8988T (cell line): ENCODE data around the gene METTL25B.

Source experiments
- DNase-seq: peaks from one replicate; pipeline ENCODE4 v3.0.0; 2011

Gene METTL25B

DNA sequence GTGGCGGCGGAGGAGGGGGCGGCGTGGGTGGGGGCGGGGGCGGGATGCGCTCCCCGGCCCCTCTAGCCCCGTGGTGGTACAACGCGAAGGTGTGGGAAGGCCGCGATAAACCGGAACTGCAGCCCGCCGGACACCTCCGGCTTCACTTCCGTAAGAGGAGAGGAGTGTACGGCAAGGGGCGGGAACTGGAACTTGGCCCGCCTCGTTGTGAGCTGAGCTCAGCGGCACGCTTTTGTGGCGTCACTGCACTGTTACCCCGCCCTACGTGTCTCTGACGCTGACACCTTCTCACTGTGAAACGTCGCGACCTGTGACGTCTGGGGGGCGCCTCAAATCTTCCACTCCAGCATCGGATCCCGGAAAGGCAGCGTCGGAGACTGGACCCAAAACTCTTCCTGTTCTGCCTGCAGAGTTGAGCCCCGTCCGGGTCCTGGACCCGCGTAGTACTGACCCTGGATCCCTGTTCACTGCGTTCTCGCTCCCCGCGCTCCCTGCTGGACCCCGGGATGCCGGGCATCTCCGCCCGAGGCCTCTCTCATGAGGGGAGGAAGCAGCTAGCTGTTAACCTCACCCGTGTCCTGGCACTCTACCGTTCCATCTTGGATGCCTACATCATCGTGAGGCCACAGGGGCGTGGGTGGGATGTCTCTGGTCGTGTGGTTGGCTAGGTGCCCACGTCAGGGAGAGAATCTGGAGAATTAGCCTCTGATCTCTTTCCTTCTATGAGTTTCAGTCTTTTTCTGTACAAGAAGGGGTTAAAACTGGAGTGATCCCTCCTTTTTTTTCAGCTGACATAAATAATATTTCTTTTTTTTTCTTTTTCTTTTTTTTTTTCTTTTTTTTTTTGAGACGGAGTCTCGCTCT is 562 bp downstream of the METTL25B start, which contains the start of gene ISG20L2:
TSS of gene ISG20L2 (minus strand) at position 168 of the 864 bp plus-strand sequence. CDS start 1,114 bp downstream, outside the sequence.
- DNase-seq, result peak; percentile 65

GRCh38 chr1:156733989-156734584 is 5.8 kb downstream of the METTL25B start:
- DNase-seq, result no peak

GRCh38 chr1:156738407-156738806 is 10.1 kb downstream of the METTL25B start:
- no peak for DNase-seq

- no peak for DNase-seq
Observed at GRCh38 chr1:156738916-156739315, 10.6 kb downstream of the METTL25B start.

DNA sequence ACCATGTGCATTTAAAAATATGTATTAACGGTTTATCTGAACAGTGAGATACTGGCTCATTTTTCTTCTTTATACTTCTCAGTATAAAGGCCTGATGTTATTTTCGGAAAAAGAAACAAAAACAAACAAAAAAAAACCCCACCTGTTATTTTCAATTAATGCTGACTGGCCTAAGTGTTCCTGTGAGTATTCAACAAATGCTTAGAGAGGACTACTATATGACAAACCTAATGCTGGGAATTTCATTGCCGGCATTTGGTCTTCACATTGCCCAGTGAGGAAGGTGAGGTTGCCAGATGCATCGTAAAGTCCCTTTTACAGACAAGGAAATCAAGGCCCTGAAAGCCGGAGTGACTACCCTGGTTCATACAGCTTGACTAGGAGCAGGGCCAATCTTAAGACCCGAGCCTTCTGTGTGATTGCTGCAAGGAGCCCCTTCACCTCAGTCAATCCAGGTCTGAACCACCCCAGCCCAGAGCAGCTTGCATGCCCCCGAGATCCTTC is 12.0 kb downstream of the METTL25B start:
- DNase-seq, result no peak

- peak; percentile 79 for DNase-seq
Observed at GRCh38 chr1:156740741-156741480, 12.6 kb downstream of the METTL25B start, which contains the start of gene MRPL24. Gene MRPL24, minus strand, starts transcription at chr1:156741088. Its CDS starts 2,384 bp downstream, at chr1:156738704.

DNA sequence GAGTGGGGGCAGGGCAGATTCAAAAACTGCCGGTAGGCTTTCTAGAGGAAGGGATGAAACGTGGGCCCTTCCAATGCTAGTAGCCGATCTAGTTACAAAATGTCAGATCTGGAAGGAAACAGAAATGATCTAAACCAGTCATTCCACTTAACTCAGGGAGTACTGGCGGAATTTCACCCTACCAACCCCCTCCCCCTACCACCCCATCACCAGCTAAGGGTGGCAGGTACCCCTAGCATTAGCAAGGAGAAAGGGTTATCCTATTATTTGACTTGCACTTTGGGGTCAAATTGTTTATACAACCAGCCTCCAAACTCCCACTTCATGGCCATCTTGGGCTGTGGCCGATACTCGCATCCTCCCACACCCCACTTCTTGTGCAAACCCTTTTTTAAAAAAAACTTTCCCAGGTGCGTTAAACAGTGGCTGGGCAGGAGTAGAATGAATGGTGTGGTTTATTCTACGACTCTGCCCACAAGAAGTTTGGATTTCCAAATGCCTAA is 13.3 kb downstream of the METTL25B start:
- DNase-seq, result no peak

- no peak for DNase-seq
Observed at GRCh38 chr1:156742017-156742416, 13.7 kb downstream of the METTL25B start.

GRCh38 chr1:156742801-156743200 is 14.5 kb downstream of the METTL25B start:
- DNase-seq, result no peak

- DNase-seq, result no peak
Observed at GRCh38 chr1:156743367-156744302, 15.4 kb downstream of the METTL25B start.

DNA sequence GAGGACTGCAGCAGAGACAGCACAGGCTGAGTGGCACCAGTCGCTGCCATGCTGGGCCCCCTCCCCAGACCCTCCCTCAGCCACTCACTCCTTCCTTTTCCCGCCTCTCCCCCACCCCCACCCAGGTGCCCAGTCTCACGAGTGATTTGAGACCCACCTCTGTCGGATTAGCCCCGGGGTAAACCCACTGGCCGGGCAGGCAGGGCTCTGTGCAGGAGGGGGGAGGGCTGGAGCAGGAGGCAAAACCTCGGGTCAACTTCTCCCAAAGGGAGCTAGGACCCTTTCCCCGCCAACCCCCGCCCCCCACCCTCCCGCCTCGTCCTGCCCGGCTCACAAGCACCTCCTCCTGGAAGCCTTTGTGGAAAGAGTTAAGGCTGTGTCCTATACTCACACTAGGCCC is 16.1 kb downstream of the METTL25B start:
- no peak for DNase-seq

- no peak for DNase-seq
Observed at GRCh38 chr1:156744786-156745419, 16.6 kb downstream of the METTL25B start.

DNA sequence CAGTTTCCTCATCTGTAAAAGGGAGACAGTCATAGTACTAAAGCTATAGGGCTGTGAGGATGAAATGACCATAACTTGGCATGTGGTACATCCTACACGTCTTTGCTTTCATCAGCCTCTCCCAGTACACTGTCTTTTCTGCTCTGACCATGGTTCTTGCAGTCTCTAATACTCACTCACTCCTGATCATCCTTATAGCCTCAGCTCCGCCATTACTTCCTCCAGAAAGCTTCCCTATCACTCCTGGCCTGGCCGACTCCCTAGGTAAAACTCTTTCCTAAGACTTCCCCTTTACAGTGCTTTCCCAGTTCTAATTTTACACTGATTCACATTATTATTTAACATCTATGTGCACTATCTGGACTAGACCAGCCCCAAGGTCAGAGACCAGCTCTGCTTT is 17.6 kb downstream of the METTL25B start:
- DNase-seq, result no peak

DNA sequence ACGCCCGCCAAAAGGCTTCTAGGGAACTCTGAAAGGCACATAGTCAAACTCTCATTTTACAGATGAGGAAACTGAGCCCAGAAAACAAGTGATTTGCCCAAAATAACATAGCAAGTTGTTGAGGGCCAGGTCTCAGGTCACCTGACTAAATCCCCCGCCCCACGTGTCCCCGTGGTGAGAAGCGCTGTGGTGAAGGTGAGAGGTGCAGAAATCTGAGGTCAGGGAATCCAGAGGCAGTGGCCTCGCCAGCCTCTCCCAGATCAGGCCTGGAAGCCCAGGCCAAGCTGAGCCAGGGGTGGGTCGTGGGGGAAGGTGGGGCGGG is 18.1 kb downstream of the METTL25B start:
- DNase-seq, result no peak

DNA sequence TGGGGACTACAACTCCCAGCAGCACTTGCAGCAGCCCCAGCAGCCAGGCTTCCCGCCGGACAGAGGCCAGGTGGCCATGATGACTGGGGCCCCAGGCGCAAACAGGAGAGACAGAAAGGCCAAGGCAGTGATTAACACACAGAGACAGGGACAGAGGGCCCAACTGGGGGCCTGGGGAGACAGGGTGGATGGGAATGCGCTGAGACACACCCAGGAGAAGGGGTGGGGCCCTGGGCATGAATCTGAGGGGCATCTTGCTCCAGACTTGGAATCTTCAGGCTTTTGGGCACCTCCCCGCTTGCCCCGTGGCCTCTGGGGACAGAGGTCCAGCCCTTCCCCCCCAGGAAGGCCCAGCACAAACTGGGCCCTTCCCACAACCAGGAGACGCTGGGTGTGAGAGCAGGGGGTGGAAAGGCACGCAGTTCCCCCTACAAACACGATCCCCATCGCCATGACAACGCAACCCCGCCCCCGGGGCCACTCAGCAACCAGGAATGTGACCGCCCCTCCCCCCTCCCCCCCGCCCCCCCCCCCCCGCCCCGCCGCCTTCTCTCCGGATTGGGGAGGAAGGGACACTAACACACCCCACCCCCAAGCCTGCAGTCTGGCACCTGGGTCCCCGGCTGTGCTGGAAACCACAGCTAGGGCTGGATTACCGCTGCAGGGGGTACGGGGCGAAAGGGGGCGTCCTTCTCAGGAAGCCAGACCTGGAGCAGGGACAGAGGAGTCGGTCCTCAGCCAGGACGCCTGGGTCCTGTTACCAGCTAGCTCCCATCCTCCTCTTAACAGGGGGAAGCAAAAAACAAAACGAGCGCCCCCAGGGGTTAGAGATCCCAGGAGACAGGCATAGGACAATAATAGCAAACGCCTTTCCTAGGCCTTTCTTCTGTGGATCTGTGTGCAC is 18.7 kb downstream of the METTL25B start:
- DNase-seq, result peak; percentile 78

GRCh38 chr1:156747742-156748669 is 19.7 kb downstream of the METTL25B start:
- DNase-seq, result no peak

DNA sequence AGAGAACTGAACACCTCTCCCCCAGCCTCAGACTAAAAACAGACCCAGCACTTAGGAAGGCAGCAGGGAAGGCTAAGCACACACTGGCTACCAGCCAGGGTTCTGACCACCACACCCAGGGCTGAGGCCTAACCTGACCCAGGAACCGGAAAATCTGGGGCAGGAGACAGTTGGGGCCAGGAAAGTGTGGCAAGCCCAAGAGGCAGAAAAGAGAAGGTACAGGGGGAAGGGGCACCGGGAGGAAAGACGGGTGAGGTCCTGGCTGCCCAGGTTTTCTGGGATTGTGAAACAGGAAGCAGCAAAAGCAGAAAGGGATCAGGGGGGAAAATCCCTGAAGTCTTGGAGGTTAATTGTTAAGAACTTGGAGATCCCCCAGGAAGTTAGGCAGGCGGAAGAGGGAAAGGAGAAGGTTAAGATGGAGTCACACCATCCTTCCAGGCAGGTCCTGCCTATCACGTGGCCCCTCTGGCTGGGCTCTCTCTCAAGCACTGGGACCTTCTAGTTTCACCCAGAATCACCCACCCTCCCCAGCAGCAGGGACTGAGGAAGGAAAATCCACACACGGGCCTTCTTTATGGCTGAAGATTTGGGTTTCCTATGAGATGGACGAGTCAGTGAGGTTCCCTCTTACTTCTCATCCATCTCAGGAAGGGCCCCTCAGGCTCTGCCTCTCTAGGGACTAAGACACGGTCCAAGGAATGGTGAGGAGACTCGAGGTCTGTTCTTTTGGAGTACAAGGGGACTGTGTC is 20.6 kb downstream of the METTL25B start:
- DNase-seq, result no peak

- DNase-seq, result no peak
Observed at GRCh38 chr1:156749419-156750118, 21.3 kb downstream of the METTL25B start.
